GM19025 (cell line): ENCODE results near the gene UCHL1.
"Not testable (repeated sequence)": the region's sequence is repeated elsewhere in the genome, so short reads cannot be mapped to it uniquely, and the experiment has no call there.

Source experiments
- ATAC-seq: cut with Tn5 transposase; IDR thresholded peaks from one replicate; pipeline ENCODE4 v1.9.1; 2021; ENCODE audit warnings: mild to moderate bottlenecking, low read depth, moderate library complexity; ENCODE audit not compliant: unreplicated experiment

Gene UCHL1

GRCh38 chr4:41287852-41288251 is 31.1 kb downstream of the UCHL1 start:
- no peak for ATAC-seq

- no peak for ATAC-seq
These were observed 31.5 kb downstream of the UCHL1 start for GRCh38 chr4:41288254-41288653.

GRCh38 chr4:41290479-41290878 is 33.8 kb downstream of the UCHL1 start:
- ATAC-seq, result no peak

DNA sequence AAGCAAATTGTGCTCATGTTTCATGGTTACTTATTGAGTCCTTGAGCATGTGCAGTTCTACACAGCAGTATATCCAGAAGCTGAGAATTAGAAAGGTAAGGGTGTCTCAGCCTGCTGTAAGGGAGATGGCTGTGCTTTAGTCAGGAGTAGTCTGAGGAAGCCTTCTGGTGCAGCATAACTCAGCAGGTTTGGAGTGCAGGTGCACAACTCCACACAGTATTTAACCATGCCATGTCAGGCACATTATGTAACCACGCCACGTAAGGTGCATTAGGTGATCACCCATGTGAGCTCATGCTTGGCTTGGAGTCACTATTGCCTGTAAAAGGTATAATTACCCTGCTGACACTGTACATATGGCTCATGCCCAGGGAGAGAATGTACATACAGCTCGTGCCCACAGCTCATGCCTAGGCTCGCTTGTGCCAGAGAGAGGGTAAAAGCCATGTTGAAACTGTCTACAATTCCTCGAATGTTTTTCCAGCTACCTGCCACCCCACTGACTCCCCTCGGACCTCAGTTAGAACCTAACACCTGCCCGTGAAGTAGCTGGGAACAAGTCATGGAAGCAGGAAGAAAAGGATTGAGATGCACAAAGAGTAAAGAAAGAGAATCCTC is 37.8 kb downstream of the UCHL1 start:
- no peak for ATAC-seq

DNA sequence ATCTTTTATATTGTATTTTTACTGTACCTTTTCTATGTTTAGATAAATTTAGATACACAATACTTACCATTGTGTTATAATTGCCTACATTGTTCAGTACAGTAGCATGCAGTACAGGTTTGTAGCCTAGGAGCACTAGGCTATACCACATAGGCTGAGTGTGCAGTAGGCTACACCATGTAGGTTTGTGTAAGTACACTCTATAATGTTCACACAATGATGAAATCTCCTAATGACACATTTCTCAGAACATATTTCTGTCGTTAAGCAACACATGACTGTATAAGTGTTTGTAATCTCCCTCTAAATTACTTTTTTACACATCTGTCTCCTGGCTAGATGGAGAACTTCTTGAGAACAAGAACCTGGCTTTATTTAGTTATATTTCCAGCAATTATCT is 40.3 kb downstream of the UCHL1 start:
- no peak for ATAC-seq

GRCh38 chr4:41297832-41298231 is 41.1 kb downstream of the UCHL1 start:
- no peak for ATAC-seq

DNA sequence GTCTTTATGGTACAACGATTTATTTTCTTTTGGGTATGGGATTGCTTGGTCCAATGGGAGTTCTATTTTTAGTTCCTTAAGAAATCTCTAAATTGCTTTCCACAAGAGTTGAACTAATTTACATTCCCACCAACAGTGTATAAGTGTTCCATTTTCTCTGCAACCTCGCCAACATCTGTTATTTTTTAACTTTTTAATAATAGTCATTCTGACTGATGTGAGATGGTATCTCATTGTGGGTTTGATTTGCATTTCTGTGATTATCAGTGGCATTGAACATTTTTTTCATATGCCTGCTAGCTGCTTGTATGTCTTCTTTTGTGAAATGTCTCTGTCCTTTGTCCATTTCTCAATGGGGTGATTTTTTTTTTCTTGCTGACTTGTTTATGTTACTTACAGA is 42.8 kb downstream of the UCHL1 start:
- no peak for ATAC-seq

DNA sequence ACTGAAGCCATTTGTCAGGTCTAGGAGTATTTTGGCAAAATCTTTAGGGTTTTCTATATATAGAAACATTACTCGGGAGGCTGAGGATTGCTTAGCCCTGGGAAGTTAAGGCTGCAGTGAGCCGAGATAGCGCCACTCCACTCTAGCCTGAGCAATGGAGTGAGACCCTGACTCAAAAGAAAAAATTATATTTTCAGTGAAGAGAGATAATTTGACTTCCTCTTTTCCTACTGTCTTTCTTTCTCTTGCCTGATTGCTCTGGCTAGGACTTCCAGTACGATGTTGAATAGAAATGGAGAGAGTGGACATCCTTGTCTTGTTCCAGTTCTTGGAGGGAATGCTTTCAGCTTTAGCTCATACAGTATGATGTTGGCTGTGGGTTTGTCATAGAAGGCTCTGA is 44.4 kb downstream of the UCHL1 start:
- ATAC-seq, result no peak

- ATAC-seq, result no peak
These were observed 46.8 kb downstream of the UCHL1 start for GRCh38 chr4:41303372-41304118.

- ATAC-seq, result no peak
These were observed 47.5 kb downstream of the UCHL1 start for GRCh38 chr4:41304221-41304620.

- no peak for ATAC-seq
These were observed 48.7 kb downstream of the UCHL1 start for GRCh38 chr4:41305476-41305875.

DNA sequence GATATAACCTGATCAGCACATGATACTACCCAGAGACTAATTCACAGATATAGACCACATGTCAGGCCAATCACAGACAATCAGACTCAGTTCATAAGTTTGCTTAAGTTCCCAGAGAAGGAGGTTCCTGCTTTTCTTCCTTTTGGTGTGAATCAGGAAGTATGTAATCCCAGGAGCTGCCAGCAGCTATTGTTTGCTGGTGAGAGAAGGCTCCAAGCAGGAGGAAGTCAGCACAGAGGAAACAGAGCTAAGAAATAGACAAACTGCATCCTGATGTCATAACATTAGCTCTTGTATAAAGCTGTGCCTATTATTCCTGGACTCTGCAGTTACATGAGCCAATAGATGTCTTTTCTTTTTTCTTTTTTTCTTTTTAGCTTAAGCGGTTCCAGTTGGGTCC is 50.9 kb downstream of the UCHL1 start:
- no peak for ATAC-seq

GRCh38 chr4:41308398-41308797 is 51.7 kb downstream of the UCHL1 start:
- ATAC-seq, result no peak

GRCh38 chr4:41315426-41315825 is 58.7 kb downstream of the UCHL1 start:
- not testable (repeated sequence) for ATAC-seq

DNA sequence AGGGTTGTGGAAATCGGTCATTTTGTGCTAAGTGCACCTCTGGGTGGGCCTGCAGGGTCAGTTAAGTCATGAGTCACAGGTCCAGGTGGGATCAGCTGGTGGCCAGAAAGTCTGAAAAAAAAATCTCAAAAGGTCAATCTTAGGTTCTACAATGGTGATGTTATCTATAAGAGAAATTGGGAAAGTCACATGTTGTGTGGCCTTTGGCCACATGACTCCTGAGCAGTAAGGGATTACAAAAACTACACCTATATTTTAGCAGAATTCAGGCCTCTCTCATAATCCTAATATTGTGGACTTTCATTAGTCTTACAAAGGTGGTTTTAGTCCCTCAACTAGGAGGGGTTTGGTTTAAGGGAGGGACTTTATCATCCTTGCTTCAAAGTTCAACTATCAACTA is 59.1 kb downstream of the UCHL1 start:
- no peak for ATAC-seq
